ENCODE data around the gene OFD1. TPM values are rescaled to one million over a fixed set of nuclear protein-coding genes. Genes with fewer than 3 reads are reported as not detected.

Gene OFD1
- total RNA-seq, 2 donors from 2014 or later, result 15.3 to 19.0 TPM

- Histone ChIP-seq H3K36me3 (no peaks in the 10 kb centered on the region), H3K27ac (no peak overlapping the region), H3K4me3 (no peak overlapping the region), H3K9me3 (no peaks in the 10 kb centered on the region), H3K27me3 (replicated peaks; ENCODE audit: insufficient read depth) (no peaks in the 10 kb centered on the region), H3K4me1 (ENCODE audit: control insufficient read depth in 1 of 2, low read depth in 2 of 2) (no peaks in the 10 kb centered on the region)
- ATAC-seq (ENCODE audit: insufficient number of reproducible peaks, low FRiP score, low read depth) (no peak), DNase-seq (ENCODE audit: low spot score) (no peak)
- TF ChIP-seq CTCF (IDR thresholded peaks at IDR 0.05), result no peak
Observed at GRCh38 chrX:13778916-13779315, 44.4 kb downstream of the OFD1 start.

GRCh38 chrX:13780868-13781427 lies 46.4 kb downstream of the OFD1 start:
- Histone ChIP-seq H3K4me1 (ENCODE audit: control insufficient read depth in 1 of 2, low read depth in 2 of 2) (no peaks in the 10 kb centered on the region), H3K9me3 (no peaks in the 10 kb centered on the region), H3K27me3 (replicated peaks; ENCODE audit: insufficient read depth) (no peaks in the 10 kb centered on the region), H3K4me3 (no peak overlapping the region), H3K36me3 (no peaks in the 10 kb centered on the region), H3K27ac (no peak overlapping the region)
- no peak for DNase-seq (ENCODE audit: low spot score)
- no peak for ATAC-seq (ENCODE audit: insufficient number of reproducible peaks, low FRiP score, low read depth)
- no peak for TF ChIP-seq CTCF (IDR thresholded peaks at IDR 0.05)

GRCh38 chrX:13786048-13786447 lies 51.5 kb downstream of the OFD1 start:
- Histone ChIP-seq H3K9me3 (no peaks in the 10 kb centered on the region), H3K4me1 (ENCODE audit: control insufficient read depth in 1 of 2, low read depth in 2 of 2) (peaks cover 0 to under 1% of the 10 kb centered on the region in 2 donors), H3K27ac (no peak overlapping the region), H3K27me3 (replicated peaks; ENCODE audit: insufficient read depth) (no peaks in the 10 kb centered on the region), H3K4me3 (no peak overlapping the region), H3K36me3 (no peaks in the 10 kb centered on the region)
- no peak for TF ChIP-seq CTCF (IDR thresholded peaks at IDR 0.05)
- ATAC-seq (ENCODE audit: insufficient number of reproducible peaks, low FRiP score, low read depth) (no peak), DNase-seq (ENCODE audit: low spot score) (no peak)

- Histone ChIP-seq H3K27ac (peak overlapping the region; percentile 55 to 71), H3K27me3 (replicated peaks; ENCODE audit: insufficient read depth) (no peaks in the 10 kb centered on the region), H3K36me3 (no peaks in the 10 kb centered on the region), H3K4me3 (no peak overlapping the region), H3K9me3 (no peaks in the 10 kb centered on the region), H3K4me1 (ENCODE audit: control insufficient read depth in 1 of 2, low read depth in 2 of 2) (peaks cover 0 to 27% of the 10 kb centered on the region in 2 donors)
- ATAC-seq (ENCODE audit: insufficient number of reproducible peaks, low FRiP score, low read depth) (no peak), DNase-seq (ENCODE audit: low spot score) (no peak)
- TF ChIP-seq CTCF (IDR thresholded peaks at IDR 0.05), result no peak
Observed at GRCh38 chrX:13790206-13791131, 55.9 kb downstream of the OFD1 start.

GRCh38 chrX:13791145-13791544 lies 56.6 kb downstream of the OFD1 start:
- Histone ChIP-seq H3K27me3 (replicated peaks; ENCODE audit: insufficient read depth) (no peaks in the 10 kb centered on the region), H3K36me3 (no peaks in the 10 kb centered on the region), H3K4me1 (ENCODE audit: control insufficient read depth in 1 of 2, low read depth in 2 of 2) (peaks cover 0 to 27% of the 10 kb centered on the region in 2 donors), H3K9me3 (no peaks in the 10 kb centered on the region), H3K4me3 (no peak overlapping the region), H3K27ac (peak overlapping the region; percentile 55 to 71)
- no peak for TF ChIP-seq CTCF (IDR thresholded peaks at IDR 0.05)
- DNase-seq (ENCODE audit: low spot score) (no peak), ATAC-seq (ENCODE audit: insufficient number of reproducible peaks, low FRiP score, low read depth) (no peak)
